Measurements from ENCODE around the gene NOC3L.
A peak's percentile ranks its signal among the peaks of the same experiment; 100 is the strongest.
"Not testable (repeated sequence)": the region's sequence is repeated elsewhere in the genome, so short reads cannot be mapped to it uniquely, and the experiment has no call there.

Gene NOC3L

DNA sequence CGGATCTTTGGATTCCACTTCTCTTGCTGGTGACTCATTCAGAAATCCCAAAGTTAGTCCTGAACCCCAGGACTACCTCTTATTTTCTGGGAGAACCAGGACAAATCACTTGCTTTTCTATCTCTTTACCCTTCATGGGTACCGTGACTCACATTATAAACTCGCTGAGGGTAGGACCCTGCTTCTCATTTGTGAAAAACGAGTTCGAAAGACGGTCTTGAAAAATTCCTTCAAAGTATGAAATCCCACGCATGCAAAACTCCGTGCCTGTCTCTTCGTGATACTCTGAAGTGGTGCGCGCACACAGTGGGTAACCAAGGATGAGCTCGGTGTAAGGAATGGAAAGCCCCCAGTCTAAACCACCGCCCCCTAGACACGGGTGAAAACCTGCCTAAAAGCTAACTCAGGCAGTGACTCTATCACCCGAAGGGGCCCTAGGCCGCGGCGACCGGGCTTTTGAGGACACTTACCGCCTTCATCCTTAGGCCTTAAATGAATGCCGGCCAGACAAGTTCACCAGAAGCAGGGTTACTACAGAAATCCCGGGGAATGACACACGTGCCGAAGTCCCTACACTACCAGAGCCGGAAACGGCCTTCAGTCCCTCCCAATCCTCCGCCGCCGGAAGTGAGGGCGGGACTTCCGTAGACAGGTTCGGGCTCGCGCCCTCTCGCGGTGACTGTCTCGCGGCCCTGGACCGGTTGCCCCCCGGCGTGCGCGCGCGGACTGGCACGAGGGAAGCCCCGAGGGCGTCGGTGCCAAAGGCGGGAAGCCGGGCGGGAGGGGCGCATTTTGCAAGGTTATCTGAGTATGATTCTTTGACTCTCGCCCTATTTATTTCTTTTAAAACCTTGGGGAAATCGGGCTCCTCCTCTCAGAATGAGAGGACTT, at the start of gene NOC3L:
TSS of gene NOC3L (minus strand) at position 580 of the 891 bp plus-strand sequence. CDS start at position 479, 101 bp downstream.
- DNase-seq = peak; percentile 90 to 94

GRCh38 chr10:94412449-94412848, 49.7 kb upstream of the NOC3L start:
- no peak for DNase-seq

DNA sequence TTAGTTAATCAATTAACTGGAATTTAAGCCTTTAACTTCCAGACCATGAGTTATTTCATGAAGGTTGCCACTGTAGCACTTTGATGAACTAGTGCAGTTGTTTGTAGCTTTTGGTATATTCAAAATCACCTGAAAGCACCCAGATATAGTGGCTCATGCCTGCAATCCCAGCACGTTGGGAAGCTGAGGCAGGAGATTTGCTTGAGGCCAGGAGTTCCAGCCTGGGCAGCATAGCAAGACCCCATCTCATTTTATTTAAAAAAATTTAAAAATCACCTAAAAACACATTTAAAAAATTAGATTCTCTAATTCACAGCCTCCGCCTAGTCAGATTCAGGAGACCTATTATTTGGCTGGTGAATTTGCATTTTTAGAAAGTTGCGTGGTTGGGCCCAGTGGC, 48.6 kb upstream of the NOC3L start:
- no peak for DNase-seq

- no peak for DNase-seq
These were observed 46.4 kb upstream of the NOC3L start for GRCh38 chr10:94409021-94409657.

GRCh38 chr10:94407668-94408067, 44.9 kb upstream of the NOC3L start:
- DNase-seq = no peak

DNA sequence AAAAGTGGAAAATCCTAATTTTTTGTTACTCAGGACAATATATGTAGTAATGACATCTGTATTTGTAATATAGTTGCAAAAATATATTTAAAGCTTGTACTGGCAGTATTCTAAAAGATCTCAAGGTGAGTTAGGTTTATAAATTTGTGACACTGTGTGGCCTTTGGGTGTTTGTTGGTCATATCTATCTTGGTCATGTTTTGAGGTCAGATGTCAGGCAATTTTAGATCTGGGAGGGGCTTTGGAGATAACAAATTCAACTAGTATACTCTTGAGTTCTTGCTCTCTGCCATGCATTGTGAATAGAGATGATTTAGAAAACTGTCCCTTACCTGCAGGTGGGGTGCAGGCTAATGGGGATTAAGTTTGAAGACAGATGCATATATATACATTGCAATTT, 42.7 kb upstream of the NOC3L start:
- no peak for DNase-seq

- peak; percentile 47 to 67 for DNase-seq
These were observed 40.9 kb upstream of the NOC3L start for GRCh38 chr10:94403380-94404213.

GRCh38 chr10:94402843-94403379, 40.2 kb upstream of the NOC3L start:
- DNase-seq = peak in 1 of 2 donors; percentile 52

GRCh38 chr10:94402204-94402842, 39.6 kb upstream of the NOC3L start, which contains the start of gene TBC1D12:
TSS of gene TBC1D12 (plus strand) at chr10:94402541. CDS start at chr10:94402614, 73 bp downstream.
- DNase-seq = peak; percentile 92 to 94

DNA sequence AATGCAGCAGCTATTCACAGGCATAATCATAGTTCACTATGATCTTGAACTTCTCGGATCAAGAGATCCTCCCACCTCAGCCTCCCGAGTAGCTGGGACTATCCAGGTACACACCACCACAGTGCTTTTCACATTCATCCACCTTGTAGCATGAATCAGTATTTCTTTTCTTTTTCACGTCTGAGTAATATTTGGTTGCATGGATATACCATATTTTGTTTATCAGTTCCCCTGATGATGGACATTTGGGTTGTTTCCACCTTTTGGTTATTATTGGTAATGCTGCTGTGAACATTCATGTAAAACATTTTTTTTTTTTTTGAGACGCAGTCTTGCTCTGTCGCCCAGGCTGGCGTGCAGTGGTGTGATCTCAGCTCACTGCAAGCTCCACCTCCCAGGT, 36.0 kb upstream of the NOC3L start:
- no peak for DNase-seq

DNA sequence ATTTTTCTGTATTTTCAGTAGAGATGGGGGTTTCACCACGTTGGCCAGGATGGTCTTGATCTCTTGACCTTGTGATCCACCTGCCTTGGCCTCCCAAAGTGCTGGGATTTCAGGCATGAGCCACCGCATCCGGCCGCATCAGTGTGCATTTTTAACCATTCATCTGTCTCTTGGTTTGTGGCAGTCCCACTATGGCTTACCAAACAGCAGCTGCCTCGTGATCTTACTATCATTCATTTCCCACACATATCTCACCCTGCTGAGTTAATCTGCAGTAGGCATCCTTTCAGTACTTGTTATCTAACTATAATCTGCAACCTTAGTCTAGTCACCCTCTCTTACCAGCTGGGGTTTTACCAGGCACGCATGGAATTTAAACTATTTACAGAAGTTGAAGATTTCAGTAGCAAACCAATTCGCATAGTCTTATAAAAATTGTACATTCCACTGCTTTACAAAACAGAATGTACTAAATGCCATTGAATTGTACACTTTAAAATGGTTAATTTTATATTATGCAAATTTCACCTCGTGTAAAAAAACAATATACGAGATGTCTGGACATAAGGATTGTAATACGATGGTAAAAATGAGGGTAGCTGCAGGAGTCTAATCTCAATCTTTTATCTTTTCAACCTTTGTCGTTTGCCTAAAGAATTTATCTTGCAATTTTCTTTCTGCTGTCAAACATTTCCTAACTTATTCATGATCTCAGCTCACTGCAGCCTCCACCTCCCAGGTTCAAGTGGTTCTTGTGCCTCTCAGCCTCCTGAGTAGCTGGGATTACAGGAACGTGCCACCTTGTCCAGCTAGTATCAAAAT, 35.0 kb upstream of the NOC3L start:
- no peak for DNase-seq

DNA sequence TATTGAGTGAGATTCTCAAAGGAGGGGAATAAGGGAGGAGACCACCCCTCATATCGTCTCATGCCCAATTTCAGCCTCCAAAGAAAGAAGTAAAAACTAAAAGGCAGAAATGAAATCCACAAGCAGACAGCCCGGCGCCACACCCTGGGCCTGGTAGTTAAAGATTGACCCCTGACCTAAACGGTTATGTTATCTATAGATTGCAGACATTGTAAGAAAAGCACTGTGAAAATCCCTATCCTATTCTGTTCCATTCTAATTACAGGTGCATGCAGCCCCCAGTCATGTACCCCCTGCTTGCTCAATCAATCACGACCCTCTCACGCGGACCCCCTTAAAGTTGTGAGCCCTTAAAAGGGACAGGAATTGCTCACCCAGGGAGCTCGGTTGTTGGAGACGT, 29.4 kb upstream of the NOC3L start:
- DNase-seq = not testable (repeated sequence)

GRCh38 chr10:94385733-94386132, 23.0 kb upstream of the NOC3L start:
- not testable (repeated sequence) for DNase-seq

DNA sequence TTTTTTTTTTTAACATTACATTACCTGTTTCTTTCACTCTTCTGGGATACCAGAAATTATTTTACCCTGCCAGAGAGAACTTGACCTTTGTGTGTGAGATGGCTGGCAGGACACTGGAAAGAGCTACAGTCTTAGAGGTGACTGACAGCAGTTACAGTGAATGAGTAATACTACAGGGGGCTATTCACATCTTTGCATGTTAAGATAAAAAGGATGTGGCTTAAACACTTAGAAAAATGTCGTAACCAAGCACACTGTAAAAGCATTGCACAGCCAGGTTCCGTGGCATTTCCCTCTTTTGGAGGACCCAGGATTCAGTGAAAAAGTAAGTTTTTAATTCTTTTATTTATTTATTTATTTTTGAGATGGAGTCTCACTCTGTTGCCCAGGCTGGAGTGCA, 20.8 kb upstream of the NOC3L start:
- DNase-seq = no peak

- no peak for DNase-seq
These were observed 14.1 kb upstream of the NOC3L start for GRCh38 chr10:94376865-94377264.

- no peak for DNase-seq
These were observed 12.6 kb upstream of the NOC3L start for GRCh38 chr10:94375374-94375773.

GRCh38 chr10:94370501-94370900, 7.8 kb upstream of the NOC3L start:
- DNase-seq = peak; percentile 18 to 89

DNA sequence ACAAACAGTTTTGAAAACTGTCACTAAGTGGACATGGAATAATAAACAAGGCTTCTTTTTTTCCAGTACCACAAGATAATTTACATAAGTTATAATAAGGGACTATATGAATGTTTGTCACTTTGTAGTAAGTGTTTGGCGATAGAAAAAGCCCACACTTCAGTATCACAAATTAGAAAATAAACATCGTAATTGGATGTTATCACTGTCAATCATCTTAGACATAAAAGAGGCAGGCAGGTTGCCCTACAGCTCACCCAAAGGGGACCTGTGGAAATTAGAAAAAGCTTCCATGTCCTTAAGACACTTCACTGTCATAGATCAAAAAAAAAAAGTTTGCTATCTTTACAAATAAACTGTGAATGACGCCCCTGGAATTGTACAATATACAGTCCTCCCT, 3.6 kb upstream of the NOC3L start:
- DNase-seq = no peak

DNA sequence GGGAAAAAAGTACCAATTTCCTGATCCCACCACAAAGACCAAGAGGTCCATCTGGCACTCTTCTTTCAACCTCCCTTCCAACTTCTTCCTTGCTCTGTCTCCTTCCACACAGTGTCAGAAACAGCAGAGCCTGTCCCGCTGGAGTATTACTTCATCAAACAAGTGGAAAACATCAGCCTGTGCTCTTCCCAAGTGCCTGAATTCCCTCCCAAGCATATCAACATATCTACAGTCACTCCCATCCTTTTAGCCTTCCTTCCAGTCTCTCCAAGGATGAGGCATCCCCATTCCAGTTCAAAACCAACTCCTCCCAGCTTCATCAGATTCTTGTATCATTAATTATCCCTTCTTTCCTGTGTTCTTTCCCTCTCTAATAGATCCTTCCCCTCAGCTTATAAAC, 1.7 kb upstream of the NOC3L start:
- no peak for DNase-seq

DNA sequence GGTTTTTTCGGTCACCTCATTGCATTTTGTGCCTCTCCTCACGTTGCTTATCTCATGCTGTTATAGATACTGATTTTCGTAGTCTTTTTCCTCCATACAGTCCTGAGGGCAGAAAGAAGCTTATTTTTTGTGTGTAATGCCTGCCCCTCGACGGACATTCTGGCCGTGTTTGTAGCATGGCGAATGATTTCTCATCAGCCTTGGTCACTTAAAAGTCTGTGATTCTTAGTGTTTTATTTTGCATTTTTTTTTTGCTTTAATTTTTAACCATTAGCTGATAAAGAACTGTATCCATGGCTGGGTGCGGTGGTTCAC, 469 bp upstream of the NOC3L start:
- DNase-seq = no peak

DNA sequence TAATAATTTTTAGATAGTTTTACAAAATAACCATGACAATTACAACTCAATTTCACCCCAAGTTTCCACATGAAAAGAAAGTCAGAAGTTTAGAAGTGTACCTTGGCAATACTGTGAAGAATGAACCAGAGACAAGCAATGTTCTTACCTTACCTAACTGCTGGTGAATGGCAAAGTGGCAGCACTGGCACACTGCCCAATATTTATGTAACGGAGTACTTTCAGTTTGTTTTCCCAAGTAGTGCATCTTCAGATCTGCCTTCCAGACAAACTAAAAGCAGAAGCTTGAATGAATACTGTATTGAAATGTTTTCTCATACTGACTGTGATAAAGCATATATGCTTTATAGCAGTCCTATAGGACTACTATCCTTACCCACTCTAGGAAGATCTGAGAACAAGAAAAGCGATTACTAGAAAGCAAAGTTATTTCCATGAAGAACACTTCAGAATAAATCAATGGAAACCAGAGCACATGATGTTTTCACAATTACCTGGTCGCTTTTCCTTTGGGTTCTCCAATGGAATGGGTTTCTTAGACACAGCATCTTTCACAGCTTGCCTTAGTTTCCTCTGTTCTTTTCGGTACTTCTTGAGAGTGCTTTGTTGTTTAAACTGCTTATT, 1.5 kb downstream of the NOC3L start:
- DNase-seq = no peak

Measured in hippocampal formation (tissue), 2 donors.